HG03139 (cell line): ENCODE data around the gene LEMD2.

Experiments used
- ATAC-seq: cut with Tn5 transposase; IDR thresholded peaks from one replicate; pipeline ENCODE4 v1.9.1; 2021; ENCODE audit not compliant: unreplicated experiment

The LEMD2 gene

DNA sequence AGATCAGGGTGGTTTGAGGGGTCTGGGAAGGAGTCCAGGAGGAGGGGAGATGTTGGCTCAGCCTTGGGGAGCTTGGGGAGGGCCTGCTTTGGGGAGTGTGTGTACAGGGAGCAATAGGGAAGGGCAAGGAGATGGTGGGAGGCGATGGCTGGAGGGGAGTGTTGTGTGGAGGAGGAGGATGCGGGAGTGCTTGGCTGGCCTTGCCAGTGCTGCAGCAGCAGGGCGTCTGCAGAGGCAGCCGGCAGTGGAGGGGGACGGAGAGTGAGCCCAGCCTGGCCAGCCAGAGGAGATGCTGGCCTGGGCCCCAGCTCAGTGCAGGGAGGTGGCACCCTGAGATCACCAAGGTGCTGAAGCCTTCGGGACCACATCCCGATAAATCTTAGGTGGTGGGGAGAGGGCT is 46.1 kb downstream of the LEMD2 start:
- ATAC-seq: no peak

DNA sequence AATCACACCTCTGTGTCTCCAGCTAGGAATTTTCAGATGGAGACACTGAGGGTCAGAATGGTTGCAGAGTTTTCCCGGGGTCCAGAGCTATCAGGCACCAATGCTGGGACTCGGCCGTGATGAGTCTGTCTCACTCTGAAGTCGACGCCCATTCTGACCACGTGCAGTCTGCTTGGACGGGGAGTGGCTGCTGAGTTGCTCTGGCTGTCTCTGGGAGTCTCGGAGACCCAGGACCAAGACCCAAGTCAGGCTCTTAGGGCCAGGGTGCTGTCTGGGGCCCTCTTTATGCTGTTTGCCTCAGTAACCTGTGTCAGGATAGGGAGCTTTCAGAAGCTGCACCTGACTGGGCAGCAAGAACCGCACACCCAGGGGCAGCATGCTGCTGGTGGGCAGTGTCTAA is 46.8 kb downstream of the LEMD2 start:
- no peak for ATAC-seq

DNA sequence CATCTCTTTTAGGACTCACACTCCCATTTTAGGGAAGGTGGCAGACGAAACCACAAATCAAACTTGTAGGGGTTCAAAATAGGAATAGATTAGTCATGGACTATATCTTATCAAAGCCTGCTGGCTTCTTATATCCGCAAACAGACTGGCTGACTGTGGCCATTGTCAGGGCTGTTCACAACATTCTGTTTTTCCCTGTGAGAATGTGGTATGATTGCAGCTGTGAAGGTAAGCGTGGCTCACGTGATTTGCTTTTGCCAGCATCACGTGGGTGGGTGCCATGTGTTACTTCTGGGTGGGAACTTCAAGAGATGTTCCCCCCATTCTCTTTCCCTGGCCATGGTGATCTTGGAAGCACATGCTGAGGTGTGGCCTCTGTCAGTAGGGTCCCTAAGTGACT is 48.1 kb downstream of the LEMD2 start:
- ATAC-seq: no peak

DNA sequence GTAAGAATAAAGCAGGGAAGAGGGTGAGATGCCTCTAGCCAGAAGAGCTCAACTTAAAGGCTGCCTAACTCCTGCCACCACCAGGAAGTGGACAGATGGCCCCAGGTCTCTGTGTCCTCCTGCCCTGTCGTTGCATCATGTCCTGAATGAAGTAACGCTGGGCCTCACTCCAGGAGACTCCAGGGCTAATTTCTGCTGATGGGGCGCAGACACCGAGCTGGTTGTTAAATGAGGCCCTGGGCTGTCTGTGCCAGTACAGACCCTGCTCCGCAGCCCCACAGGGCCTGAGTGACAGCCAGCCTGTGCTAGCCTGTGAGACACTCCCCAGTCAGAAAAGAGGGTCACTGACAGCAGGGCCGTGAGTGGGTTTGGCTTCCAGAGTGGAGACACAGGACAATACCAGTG is 48.7 kb downstream of the LEMD2 start:
- ATAC-seq: no peak

DNA sequence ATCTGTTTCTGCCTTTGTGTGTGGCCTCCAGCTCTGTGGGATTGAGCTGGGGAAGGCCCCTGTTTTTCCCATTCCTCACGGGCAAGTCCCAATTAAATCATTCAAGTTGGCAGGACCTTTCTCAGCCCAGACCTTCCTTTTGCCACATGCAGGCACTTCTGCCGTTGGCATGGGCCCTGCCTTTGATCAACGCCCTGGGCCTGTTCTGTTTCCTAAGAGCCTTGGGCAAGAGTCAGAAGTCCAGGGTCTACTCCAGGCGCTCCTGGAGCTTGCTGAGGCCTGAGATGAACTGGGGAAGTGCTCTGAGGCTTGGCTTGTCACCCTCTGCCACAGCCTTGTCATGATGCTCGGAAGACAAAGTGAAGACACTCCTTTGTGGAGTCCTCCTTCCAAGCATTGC is 49.4 kb downstream of the LEMD2 start:
- ATAC-seq: no peak

DNA sequence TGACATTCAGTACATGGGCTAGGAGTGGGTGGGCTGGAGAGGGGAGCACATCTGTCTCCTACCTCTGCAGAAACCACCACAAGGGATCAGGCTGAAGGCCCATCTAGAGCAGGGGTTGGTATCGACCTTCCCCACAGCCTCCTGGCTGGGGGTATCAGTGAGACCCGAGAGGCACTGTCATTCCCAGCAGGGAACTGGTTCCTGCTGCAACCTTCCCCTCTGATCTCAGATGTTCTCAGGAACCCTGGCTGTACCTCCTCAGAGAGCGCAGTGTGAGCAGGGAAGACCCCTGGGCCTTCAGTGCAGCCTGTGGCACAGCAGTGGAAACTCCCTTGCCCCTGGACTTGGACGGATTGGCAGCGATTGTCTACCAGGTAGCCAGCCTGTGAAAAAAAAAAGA is 50.1 kb downstream of the LEMD2 start:
- ATAC-seq: no peak

DNA sequence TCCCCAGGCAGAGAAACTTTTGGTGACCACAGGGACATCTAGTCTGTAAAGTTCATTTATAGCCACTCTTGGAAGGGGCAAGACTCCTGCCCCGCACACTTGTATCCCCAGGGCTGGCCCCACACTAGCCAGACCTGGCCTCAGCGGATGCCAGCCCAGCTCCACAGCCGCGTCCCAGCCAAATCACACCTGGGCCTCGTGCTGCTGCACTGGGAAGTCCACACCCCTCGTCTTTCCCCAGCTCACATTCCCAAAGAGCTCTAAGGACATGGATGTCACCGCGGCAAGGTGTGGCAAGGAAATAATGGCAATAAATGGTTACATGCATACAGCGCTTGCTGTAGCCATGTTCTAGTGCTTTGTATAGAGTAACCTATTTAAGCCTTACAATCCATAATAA is 50.8 kb downstream of the LEMD2 start:
- ATAC-seq: no peak

DNA sequence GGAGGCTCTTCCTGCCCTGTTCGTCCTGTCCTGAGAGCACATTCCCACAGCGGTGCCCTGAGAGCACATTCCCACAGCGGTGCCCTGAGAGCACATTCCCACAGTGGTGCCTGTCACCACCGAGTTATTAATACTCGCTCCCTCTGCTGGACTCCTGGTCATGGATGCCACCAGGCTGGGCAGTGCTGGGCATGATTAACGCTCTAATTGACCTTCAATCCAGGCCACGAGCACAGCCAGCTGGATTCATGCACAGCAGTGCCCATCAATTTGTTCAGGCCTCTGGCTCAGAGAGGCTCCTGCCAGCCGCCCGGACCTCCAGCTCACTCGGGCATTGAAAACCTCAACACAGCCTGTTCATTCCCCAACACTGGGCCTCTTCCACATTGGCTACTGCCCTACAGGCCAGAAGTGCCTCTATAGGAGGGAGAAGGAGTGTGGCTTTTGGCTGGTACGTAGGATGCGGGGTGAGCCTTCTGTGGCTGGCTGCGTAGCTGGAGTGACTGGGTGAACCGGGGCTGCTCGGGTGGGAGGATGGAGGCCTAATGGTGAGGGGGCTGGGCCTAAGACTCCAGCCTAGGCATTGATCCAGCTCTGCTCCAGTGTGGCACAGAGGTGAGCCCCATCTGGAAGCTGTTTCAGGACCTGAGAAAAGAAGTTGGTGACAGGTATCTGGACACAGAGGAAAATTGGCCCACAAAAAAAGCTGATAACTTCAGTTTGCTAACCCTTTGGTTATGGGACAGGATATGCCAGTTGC is 51.5 kb downstream of the LEMD2 start:
- no peak for ATAC-seq

DNA sequence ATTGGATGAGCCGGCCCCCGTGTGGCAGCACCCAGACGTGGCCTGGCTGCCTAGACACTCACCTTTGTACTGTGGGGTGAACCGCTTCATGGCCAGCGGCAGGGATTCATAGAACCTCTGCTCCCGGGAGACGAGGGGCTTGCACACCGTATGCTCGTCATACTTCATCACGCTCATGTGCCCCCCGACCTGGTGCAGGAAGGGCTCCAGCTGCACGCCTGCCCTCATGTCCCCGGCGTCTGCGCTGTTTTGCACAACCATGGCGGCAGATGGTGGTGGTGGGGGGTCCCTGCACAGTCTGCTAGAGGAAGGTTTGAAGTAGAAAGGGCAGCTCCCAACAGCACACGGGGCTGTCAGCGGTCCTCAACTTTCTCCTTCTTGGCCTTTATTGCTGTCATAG is 53.7 kb downstream of the LEMD2 start:
- no peak for ATAC-seq

DNA sequence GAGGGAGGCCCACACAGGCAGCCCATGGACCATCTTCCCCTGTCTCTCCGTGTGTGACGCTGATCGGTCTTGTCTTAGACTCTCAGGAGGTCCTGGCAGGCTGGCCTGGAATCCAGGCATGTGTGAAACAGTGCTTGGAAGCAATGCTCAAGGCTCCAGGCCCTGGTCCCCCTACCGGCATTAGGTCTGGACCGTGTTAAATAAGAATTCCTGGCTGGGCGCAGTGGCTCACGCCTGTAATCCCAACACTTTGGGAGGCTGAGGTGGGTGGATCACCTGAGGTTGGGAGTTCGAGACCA is 55.3 kb downstream of the LEMD2 start:
- no peak for ATAC-seq

DNA sequence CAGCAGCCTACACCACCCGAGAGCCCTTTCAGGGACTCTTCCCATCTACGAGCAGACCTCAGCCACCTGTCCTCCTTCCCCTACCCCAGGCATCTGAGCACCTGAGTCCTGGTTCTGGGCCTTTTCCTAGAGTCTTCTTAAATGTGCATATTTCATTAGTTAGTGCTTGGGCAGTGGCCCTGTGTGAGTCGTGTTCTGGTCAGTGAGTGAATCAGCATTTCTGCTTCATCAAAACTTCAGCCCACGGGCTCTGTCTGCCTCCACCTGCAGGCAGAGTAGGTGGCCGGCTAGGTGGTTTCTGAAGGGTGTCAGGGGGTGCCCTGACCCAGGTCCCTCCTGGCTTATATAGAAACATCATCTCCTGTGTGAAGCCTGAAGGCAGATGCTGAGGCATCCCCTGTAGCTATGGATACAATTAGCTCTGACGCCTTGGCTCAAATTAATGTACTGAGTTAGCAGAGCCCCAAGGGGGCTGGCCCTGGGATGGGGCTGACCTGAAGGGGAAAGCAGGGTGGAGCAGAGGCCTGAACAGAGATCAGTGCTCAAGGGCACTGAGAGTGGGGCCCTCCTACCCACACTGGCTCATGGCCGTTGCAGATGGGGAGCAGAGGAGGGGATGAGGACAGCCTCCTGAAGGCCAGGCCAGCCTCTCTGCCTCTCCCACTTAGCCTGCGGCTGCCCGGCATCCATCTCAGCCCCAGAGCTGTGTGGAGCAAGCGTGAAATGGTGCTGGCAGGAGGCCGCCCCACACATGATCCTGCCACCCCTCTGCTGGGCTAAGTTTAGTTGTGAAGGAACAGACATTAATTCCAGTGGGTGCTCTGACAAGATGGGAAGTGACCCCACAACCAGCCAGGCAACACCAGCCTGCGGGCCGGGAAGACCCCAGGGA is 55.9 kb downstream of the LEMD2 start:
- no peak for ATAC-seq

DNA sequence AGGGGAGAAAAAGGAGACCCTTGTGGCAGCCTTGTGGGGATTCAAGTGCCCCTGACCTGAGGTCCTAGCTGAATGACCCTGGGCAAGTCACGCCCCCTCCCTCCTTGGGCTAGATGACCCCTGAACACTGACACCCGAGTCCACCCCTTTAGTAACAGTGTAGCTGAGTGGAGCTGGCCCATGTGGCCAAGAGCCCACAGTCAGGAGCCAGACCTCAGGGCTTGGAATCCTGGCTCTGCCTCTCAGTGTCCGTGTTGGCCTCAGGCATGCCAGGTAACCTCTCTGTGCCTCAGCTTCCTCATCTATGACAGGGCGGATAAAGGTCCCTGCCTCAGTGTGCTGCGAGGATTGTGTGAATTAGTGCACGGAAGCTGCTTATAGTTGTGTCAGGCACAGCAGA is 56.5 kb downstream of the LEMD2 start:
- no peak for ATAC-seq

DNA sequence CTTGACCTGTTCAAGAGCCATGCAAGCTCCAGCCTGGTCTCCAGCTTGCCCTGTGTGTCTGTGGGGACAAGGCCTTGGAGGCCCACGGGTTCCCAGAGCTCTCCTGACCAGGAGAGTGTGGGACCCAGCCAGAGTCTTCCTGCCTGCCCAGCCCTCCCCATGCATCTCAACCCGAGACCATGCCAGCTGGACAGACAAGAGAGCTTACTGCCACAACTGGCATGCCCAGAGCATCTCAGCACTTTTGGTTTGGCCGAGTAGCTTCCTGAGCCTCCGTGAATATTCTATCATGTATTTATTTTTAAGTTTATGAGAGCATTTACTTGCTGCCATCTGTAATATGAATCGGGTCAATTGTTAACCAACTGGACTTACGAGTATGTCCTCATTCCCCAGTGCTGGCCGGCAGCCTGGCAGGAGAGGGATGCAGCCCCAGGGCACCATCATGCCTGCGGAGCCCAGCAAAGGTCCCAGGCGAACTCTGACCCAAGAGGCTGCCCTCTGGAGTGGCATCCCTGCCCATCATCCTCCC is 57.1 kb downstream of the LEMD2 start:
- ATAC-seq: no peak

DNA sequence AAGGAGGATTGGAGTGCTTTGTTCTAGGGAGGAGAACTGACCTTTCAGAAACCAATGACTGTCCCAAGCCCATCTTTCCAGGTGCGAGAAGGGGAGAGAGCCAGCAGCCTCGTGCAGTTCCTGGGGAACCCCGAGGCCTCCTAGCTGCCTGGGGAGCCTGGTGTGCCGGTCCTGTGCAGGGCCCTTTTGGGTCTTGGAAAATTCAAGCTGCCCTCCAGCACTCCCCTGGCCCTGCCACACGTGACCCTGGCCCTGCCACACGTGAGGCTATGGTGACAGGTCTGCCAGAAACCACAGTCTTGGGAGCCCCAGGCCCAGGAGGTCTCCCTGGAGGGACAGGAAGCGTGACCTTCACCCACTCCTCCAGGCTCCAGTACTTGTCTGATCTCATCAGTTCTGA is 57.9 kb downstream of the LEMD2 start:
- ATAC-seq: no peak

DNA sequence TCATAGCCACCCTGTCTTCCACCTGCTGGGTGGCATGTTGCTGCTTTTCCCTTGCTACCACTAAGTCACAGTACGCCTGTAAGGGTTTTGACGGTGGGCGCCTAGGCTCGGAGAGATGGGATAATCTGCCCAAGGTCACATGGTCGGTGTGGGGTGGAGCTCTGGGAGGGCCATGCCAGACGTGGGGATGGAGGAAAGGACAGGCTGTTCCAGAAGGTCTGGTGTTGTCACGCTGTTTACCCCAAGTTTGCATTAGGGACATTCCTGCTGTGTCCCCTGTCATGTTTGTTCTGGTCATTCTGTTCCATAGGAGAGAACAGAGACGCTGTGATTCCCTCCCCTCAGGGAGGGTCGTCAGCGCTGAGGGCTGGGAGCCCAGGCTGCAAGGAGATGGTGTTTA is 58.3 kb downstream of the LEMD2 start:
- no peak for ATAC-seq

DNA sequence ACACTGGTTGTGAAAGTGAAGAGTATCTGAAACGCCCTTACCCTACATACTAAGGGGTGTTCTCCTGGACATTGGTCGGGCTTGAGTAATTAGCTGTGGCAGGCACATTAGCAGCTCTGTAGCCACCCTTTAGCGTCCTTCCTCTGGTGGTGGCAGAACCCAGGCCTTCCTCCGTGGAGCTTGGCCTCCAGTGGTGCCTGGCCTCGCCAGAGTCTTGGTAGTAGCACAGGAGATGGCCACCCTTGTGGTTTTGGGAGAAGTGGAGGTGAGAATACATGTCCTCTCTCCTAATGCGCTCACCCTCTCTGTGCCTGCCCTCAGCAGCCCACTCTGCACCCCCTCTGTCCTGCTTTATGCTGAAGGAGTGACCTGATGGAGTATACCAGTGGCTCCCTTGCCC is 59.9 kb downstream of the LEMD2 start:
- no peak for ATAC-seq

DNA sequence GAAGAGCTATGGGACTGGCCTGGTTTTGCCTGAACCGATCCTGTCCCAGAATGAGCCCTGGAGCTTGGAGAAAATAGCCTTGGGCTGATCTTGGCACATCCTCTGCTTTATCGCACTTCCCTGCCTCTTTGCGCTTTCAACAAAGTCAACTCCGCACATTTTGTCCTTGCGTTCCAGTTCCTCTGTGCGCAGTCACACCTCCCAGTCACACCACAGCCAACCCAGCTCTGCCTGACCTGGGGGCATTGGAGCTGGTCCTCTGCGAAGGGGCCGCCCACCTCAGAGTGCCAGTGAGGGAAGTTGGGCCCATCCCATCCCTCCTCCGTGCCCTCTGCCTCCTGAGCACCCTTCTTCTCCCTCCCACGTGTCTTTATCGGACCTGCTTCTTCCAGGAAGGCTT is 60.5 kb downstream of the LEMD2 start:
- no peak for ATAC-seq

DNA sequence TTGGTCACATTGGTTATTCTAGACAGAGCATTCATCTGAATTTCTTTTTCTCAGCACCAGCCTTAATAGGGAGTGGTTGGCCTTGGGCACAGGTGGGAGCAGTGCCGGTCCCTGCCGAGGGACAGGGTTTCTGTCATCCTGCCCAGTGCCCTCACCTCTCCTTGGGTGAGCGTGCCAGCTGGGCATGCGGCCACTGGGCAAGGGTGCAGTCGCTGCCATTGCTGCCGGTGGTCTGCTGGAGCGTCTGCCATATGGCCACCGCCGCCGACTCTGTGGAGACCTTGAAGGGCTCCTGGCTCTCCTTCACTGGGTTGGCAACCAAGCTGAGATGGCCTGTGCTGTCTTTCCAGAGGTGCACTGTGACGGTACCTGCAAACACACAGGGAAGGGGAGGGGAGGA is 61.0 kb downstream of the LEMD2 start:
- ATAC-seq: no peak

DNA sequence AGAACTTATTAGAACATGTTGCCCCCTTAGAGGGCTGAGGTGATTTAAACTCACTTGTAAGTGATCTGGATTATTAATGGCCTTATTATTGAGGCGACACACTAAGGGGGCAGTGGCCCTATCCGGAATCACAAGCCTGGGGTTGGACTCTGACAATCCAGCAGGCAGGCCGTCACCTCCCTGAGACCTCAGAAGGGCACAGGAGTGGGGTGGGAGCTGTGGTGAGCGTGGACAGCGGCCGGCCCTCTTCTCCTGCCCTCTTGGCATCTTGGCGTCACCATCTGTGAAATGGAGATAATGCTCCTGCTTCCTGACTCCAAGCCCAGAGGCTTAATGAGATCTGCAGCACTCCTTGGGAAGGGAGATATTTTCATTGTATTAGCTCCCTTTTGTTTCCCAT is 61.8 kb downstream of the LEMD2 start:
- ATAC-seq: no peak

DNA sequence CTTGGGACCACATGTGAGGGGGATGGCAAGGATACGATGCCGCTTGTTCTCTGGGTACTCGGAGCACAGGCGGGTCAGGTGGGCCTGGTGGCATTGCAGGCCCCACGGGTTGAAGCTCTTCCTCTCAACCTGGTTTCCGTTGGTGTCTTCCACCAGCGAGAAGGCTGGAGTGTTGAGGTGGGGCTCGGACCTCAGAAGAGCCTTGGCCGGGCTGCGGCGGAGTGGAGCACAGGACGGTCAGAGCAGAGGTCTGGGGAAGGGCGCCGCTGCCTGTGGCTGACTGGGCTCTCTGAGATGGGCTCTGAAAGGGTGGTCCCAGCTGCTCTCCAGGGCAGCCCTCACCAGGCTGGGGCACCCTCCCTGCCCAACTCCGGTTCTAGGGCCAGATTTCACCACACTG is 62.2 kb downstream of the LEMD2 start:
- ATAC-seq: no peak

DNA sequence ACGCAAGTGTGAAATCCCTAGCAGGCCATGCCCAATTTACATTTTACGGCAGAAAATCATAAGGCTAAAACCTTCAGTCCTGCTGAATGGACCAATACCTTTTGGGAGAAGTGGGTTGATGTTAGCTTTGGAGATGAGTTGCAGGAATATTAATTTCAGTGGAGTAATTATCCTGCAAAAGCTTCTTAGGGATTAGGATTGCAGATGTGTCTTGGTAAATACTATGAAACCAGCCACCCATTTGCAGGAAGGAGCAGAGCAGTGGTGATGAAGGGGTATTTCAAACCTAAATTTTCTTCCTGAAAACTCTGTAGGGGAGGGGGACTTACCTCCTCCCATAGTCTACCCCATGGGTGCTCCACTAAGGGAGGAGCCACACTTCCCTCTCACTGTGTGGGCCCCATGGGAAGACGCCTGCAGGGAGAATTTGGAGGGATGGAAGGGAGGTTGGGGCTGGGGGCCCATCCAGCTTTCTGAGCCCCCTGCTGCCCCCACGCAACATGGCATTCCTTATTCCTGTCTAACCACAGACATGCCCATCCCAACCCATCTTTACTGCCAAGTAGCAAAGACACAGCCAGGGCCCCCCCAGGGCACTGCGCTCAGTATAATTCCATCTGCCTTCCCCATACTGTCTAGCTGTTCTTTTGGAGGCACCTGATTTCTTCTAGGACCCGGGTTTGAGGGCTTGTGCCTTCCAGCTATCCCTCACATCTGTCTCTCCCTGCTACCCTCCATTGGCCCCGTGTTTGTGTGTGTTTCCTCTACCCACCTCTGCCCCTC is 62.8 kb downstream of the LEMD2 start:
- ATAC-seq: no peak

DNA sequence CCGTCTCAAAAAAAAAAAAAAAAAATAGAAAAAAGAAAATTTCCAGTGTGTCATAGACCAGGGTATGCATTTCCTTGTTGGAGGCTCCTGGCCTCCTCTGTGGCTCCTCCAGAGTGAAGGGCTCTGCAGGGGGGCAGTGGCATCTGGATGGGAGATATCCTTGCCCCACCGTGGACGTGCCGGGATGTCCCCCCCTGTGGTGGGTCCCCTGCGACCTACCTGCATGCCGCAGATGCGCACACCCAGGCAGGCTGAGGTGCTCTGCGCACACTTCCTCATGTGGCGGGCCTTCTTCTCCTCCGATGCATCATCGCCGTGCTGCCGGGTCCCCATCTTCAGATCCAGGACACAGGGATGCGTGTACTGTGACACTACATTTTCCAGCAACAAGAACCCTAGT is 63.7 kb downstream of the LEMD2 start:
- no peak for ATAC-seq
